Endodermal cell (in vitro differentiated cells): ENCODE results near the gene BOLL. TPM values are rescaled to one million over a fixed set of nuclear protein-coding genes. Genes with fewer than 3 reads are reported as not detected.
"Not testable (repeated sequence)": the region's sequence is repeated elsewhere in the genome, so short reads cannot be mapped to it uniquely, and the experiment has no call there.

Experiments
- DNase-seq: peaks from one replicate; pipeline ENCODE4 v3.0.0-alpha.2; 2017
- H3K27ac ChIP-seq: 2 replicates; pipeline ENCODE4 v1.5.1; 2013; ENCODE audit warnings: mild to moderate bottlenecking, low read depth, low read length, moderate library complexity
- H3K27me3 ChIP-seq: 2 replicates; pipeline ENCODE4 v1.6.1; 2013; ENCODE audit warnings: mild to moderate bottlenecking, low read length, moderate library complexity; ENCODE audit not compliant: insufficient read depth, control insufficient read depth, poor library complexity, severe bottlenecking
- H3K36me3 ChIP-seq: 2 replicates; pipeline ENCODE4 v1.7.0; 2013; ENCODE audit warnings: mild to moderate bottlenecking, low read length, moderate library complexity; ENCODE audit not compliant: control insufficient read depth, insufficient read depth
- H3K4me1 ChIP-seq: one replicate; pipeline ENCODE4 v1.7.0; 2013; ENCODE audit warnings: low read length; ENCODE audit not compliant: control insufficient read depth, insufficient read depth
- H3K4me3 ChIP-seq: 2 replicates; pipeline ENCODE4 v1.5.1; 2013; ENCODE audit warnings: mild to moderate bottlenecking, low read length, moderate library complexity
- H3K9ac ChIP-seq: 2 replicates; pipeline ENCODE4 v1.6.1; 2013; ENCODE audit warnings: mild to moderate bottlenecking, low read length, moderate library complexity; ENCODE audit not compliant: poor library complexity, severe bottlenecking; ENCODE audit errors: extremely low read depth
- H3K9me3 ChIP-seq: 2 replicates; pipeline ENCODE4 v1.6.1; 2013; ENCODE audit warnings: mild to moderate bottlenecking, low read length, moderate library complexity; ENCODE audit not compliant: control insufficient read depth
- H3K27ac Mint-ChIP-seq: 2 replicates; pipeline ENCODE4 v1.8.0; 2020; ENCODE audit warnings: mixed read lengths
- H3K27me3 Mint-ChIP-seq: 2 replicates; pipeline ENCODE4 v1.8.0; 2021; ENCODE audit warnings: mild to moderate bottlenecking, mixed read lengths; ENCODE audit not compliant: insufficient read depth
- H3K36me3 Mint-ChIP-seq: 2 replicates; pipeline ENCODE4 v1.8.0; 2020; ENCODE audit warnings: low read depth, mixed read lengths
- H3K4me1 Mint-ChIP-seq: 2 replicates; pipeline ENCODE4 v1.8.0; 2020; ENCODE audit warnings: mixed read lengths
- H3K4me3 Mint-ChIP-seq: 2 replicates; pipeline ENCODE4 v1.8.0; 2020; ENCODE audit warnings: mild to moderate bottlenecking, moderate library complexity, mixed read lengths
- H3K9me3 Mint-ChIP-seq: 2 replicates; pipeline ENCODE4 v1.8.0; 2020; ENCODE audit warnings: mild to moderate bottlenecking, mixed read lengths
- CTCF ChIP-seq: fragments of 200-600 bp; sonication (generic); conservative IDR thresholded peaks from 2 replicates; pipeline ENCODE4 v1.5.0; 2021; ENCODE audit warnings: antibody characterized with exemption, mild to moderate bottlenecking
- WGBS, 2 experiments: methylation state at CpG; one replicate each; pipeline versions ENCODE4 v1.1.5 to v1.1.7; 2013; ENCODE audit warnings: missing lambda C conversion rate in 2 of 2, mixed read lengths in 1 of 2; ENCODE audit not compliant: insufficient coverage in 1 of 2, insufficient read length in 1 of 2; 5-methylcytosine and 5-hydroxymethylcytosine counted together
- total RNA-seq, 2 donors: library from RNA; stranded (reverse); fragmentation: NEBNext Ultra II Directional in 1 of 2; extraction: Animal tissue kit (Norgen Biotek cat#: 25700) in 1 of 2; gene quantifications; 2 replicates in 1 of 2; 3 replicates in 1 of 2; pipeline ENCODE4 v1.2.1, GENCODE V29; 2021

The BOLL gene
- total RNA-seq, 2 donors from 2014 or later = not detected

- TF ChIP-seq CTCF = no peak
- Mint-ChIP-seq H3K27ac (no peak overlapping the region), H3K36me3 (no peaks in the 10 kb centered on the region), H3K9me3 (peaks cover 15% of the 10 kb centered on the region), H3K27me3 (peaks cover 3% of the 10 kb centered on the region), H3K4me1 (no peaks in the 10 kb centered on the region), H3K4me3 (no peak overlapping the region)
- no peak overlapping the region for H3K27ac ChIP-seq
- 84 to 87% methylated on average over 4 of the region's 4 CpGs for WGBS, 2 experiments
- H3K36me3 ChIP-seq = no peaks in the 10 kb centered on the region
- H3K4me3 ChIP-seq = no peak overlapping the region
- H3K27me3 ChIP-seq = no peaks in the 10 kb centered on the region
- peak; percentile 47 for DNase-seq
- H3K4me1 ChIP-seq = no peaks in the 10 kb centered on the region
- peaks cover 8% of the 10 kb centered on the region for H3K9me3 ChIP-seq
- H3K9ac ChIP-seq = no peak overlapping the region
Observed at GRCh38 chr2:197759013-197759412, 26.1 kb downstream of the BOLL start.

GRCh38 chr2:197740200-197740599 lies 44.9 kb downstream of the BOLL start:
- H3K4me3 ChIP-seq = no peak overlapping the region
- no peaks in the 10 kb centered on the region for H3K36me3 ChIP-seq
- no peak overlapping the region for H3K9ac ChIP-seq
- H3K27ac ChIP-seq = no peak overlapping the region
- no peak for TF ChIP-seq CTCF
- H3K4me3 Mint-ChIP-seq = no peak overlapping the region
- H3K9me3 ChIP-seq = no peaks in the 10 kb centered on the region
- H3K9me3 Mint-ChIP-seq = no peaks in the 10 kb centered on the region
- H3K4me1 ChIP-seq = no peaks in the 10 kb centered on the region
- H3K4me1 Mint-ChIP-seq = no peaks in the 10 kb centered on the region
- no peaks in the 10 kb centered on the region for H3K27me3 Mint-ChIP-seq
- no peaks in the 10 kb centered on the region for H3K36me3 Mint-ChIP-seq
- H3K27ac Mint-ChIP-seq = no peak overlapping the region
- DNase-seq = no peak
- H3K27me3 ChIP-seq = no peaks in the 10 kb centered on the region

DNA sequence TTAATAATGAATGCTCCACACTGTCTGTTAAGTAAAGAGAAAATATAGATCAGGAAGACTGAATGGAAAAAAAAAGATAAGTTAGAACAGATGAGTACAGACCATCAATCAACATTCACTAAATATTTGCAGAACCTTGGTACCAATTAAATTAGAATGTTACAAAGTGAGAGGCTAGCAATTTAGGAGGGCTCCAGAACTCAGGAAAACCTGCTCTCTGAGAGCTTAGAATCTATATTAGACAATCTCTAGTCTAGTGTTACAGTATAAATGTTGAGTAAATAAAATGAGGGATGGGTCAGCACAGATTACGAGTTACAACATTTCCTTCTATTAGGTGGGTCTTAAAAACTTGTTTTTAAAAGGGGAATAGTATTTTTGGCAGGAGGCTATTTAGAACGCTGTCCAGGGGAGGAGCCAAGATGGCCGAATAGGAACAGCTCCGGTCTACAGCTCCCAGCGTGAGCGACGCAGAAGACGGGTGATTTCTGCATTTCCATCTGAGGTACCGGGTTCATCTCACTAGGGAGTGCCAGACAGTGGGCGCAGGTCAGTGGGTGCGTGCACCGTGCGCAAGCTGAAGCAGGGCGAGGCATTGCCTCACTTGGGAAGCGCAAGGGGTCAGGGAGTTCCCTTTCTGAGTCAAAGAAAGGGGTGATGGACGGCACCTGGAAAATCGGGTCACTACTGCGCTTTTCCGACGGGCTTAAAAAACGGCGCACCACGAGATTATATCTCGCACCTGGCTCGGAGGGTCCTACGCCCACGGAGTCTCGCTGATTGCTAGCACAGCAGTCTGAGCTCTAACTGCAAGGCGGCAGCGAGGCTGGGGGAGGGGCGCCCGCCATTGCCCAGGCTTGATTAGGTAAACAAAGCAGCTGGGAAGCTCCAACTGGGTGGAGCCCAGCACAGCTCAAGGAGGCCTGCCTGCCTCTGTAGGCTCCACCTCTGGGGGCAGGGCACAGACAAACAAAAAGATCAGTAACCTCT lies 56.3 kb downstream of the BOLL start:
- H3K27me3 Mint-ChIP-seq, H3K4me1 ChIP-seq, H3K9me3 ChIP-seq, H3K36me3 Mint-ChIP-seq, H3K9ac ChIP-seq, H3K36me3 ChIP-seq, H3K27me3 ChIP-seq, H3K27ac ChIP-seq, H3K4me1 Mint-ChIP-seq, H3K4me3 ChIP-seq, DNase-seq, H3K27ac Mint-ChIP-seq: not testable (repeated sequence)
- Mint-ChIP-seq H3K9me3 (peaks cover 14% of the 10 kb centered on the region), H3K4me3 (peak overlapping the region; percentile 44)
- WGBS, 2 experiments = 92 to 93% methylated on average over 6 to 31 of the region's 32 CpGs
